ENCODE data around the gene IFNGR2.
"Not testable (repeated sequence)": the region's sequence is repeated elsewhere in the genome, so short reads cannot be mapped to it uniquely, and the experiment has no call there.

Gene IFNGR2

GRCh38 chr21:33403786-33404585, 773 bp downstream of the IFNGR2 start:
- DNase-seq: no peak

- DNase-seq: no peak
These were observed 3.3 kb downstream of the IFNGR2 start for GRCh38 chr21:33406493-33406892.

GRCh38 chr21:33411949-33412430, 8.8 kb downstream of the IFNGR2 start:
- DNase-seq: no peak

GRCh38 chr21:33412439-33412831, 9.2 kb downstream of the IFNGR2 start:
- not testable (repeated sequence) for DNase-seq

- DNase-seq: no peak
These were observed 9.8 kb downstream of the IFNGR2 start for GRCh38 chr21:33412832-33413519.

- no peak for DNase-seq
These were observed 10.9 kb downstream of the IFNGR2 start for GRCh38 chr21:33414068-33414467.

GRCh38 chr21:33414926-33415325, 11.7 kb downstream of the IFNGR2 start:
- DNase-seq: no peak

- DNase-seq: no peak
These were observed 15.5 kb downstream of the IFNGR2 start for GRCh38 chr21:33418691-33419090.

- DNase-seq: no peak
These were observed 16.4 kb downstream of the IFNGR2 start for GRCh38 chr21:33419538-33420123.

- no peak for DNase-seq
These were observed 18.6 kb downstream of the IFNGR2 start for GRCh38 chr21:33421713-33422393.

- no peak for DNase-seq
These were observed 21.0 kb downstream of the IFNGR2 start for GRCh38 chr21:33424214-33424613.

- DNase-seq: no peak
These were observed 22.6 kb downstream of the IFNGR2 start for GRCh38 chr21:33425825-33426224.

GRCh38 chr21:33427051-33427450, 23.8 kb downstream of the IFNGR2 start:
- DNase-seq: no peak

GRCh38 chr21:33428669-33429068, 25.5 kb downstream of the IFNGR2 start:
- DNase-seq: no peak

- DNase-seq: no peak
These were observed 27.6 kb downstream of the IFNGR2 start for GRCh38 chr21:33430858-33431257.

- no peak for DNase-seq
These were observed 29.3 kb downstream of the IFNGR2 start for GRCh38 chr21:33432496-33432895.

GRCh38 chr21:33433001-33433400, 29.8 kb downstream of the IFNGR2 start:
- DNase-seq: no peak

- no peak for DNase-seq
These were observed 30.4 kb downstream of the IFNGR2 start for GRCh38 chr21:33433425-33434114.

GRCh38 chr21:33434770-33435360, 31.7 kb downstream of the IFNGR2 start:
- DNase-seq: peak; percentile 17

- DNase-seq: no peak
These were observed 33.9 kb downstream of the IFNGR2 start for GRCh38 chr21:33437140-33437539.

- no peak for DNase-seq
These were observed 38.6 kb downstream of the IFNGR2 start for GRCh38 chr21:33441489-33442477.
